Omental fat pad (tissue), 4 donors: ENCODE results near the gene ISCA2. TPM values are rescaled to one million over a fixed set of nuclear protein-coding genes. Genes with fewer than 3 reads are reported as not detected.
"Not testable (repeated sequence)": the region's sequence is repeated elsewhere in the genome, so short reads cannot be mapped to it uniquely, and the experiment has no call there.

ENCODE experiments used
- ATAC-seq: fragments of 150-250 bp; one replicate; pipeline ENCODE4 v1.9.1; 2016; ENCODE audit warnings: mild to moderate bottlenecking, moderate library complexity; ENCODE audit not compliant: low FRiP score
- DNase-seq: peaks from one replicate; pipeline ENCODE4 v3.0.0-alpha.2; 2019; ENCODE audit warnings: low spot score
- total RNA-seq, 4 donors: library from RNA; depleted of rRNA; stranded (reverse); fragments of >200 nt; gene quantifications; one replicate each; pipeline ENCODE4 v1.1.0, GENCODE V29; 2016
- TF ChIP-seq, protein P1 (sequence below), 3 donors: fragments of 450-650 bp; IDR thresholded peaks; one replicate each; pipeline ENCODE4 v1.5.1; 2016 to 2017; ENCODE audit warnings: antibody characterized with exemption in 3 of 3, mild to moderate bottlenecking in 3 of 3, moderate library complexity in 2 of 3

Gene ISCA2, protein sequence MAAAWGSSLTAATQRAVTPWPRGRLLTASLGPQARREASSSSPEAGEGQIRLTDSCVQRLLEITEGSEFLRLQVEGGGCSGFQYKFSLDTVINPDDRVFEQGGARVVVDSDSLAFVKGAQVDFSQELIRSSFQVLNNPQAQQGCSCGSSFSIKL
- 10 to 100 TPM in 1 of 4 donors, 1 to 10 TPM in 3; 7.0 to 11.2 (median 9.2) TPM for total RNA-seq

DNA sequence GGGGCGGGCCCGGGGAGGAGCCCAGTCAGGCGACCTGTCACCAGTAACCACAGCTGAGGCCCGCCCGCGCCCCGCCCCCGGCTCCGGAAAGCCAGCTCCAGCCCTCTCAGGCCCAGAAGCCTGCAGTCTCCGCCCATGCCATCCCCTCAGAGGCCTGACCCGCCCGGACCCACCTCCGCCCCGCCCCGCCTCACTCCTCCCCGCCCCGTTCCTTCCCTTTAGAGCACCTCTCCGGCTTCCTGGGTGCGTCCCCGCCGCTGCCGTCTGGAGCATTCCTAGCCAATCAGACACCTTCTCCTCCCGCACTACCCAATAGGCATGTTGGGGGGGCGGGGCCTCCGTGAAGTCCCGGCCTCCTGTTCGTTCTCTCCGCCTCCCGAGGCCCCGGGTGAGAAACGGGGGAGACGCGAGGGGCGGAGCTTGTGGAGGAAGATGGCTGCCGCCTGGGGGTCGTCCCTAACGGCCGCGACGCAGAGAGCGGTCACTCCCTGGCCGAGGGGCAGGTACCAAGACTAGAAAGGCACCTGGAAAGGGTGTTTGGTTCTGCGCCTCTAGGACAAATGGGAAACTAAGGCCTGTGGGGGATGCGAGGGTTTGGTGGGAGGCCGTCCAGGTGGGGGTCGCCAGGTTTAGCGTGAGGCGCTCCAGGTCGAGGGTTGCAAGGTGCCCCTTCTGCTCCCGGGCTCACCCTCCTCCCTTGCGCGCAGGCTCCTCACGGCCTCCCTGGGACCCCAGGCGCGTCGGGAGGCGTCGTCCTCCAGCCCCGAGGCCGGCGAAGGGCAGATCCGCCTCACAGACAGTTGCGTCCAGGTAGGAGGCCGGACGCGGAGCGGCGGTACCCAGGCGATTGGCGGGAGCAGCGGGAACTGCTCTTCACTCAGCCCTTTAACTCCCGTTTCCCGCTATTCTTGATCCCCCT, at the start of gene ISCA2:
Gene ISCA2, plus strand, starts transcription at position 423 of the 919 bp plus-strand sequence. Its CDS starts 10 bp downstream, at position 433.
- DNase-seq (peak; percentile 96), ATAC-seq (peak; percentile 96)
- TF ChIP-seq, protein P1, sequence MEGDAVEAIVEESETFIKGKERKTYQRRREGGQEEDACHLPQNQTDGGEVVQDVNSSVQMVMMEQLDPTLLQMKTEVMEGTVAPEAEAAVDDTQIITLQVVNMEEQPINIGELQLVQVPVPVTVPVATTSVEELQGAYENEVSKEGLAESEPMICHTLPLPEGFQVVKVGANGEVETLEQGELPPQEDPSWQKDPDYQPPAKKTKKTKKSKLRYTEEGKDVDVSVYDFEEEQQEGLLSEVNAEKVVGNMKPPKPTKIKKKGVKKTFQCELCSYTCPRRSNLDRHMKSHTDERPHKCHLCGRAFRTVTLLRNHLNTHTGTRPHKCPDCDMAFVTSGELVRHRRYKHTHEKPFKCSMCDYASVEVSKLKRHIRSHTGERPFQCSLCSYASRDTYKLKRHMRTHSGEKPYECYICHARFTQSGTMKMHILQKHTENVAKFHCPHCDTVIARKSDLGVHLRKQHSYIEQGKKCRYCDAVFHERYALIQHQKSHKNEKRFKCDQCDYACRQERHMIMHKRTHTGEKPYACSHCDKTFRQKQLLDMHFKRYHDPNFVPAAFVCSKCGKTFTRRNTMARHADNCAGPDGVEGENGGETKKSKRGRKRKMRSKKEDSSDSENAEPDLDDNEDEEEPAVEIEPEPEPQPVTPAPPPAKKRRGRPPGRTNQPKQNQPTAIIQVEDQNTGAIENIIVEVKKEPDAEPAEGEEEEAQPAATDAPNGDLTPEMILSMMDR (IDR thresholded peaks at IDR 0.05) = no peak

DNA sequence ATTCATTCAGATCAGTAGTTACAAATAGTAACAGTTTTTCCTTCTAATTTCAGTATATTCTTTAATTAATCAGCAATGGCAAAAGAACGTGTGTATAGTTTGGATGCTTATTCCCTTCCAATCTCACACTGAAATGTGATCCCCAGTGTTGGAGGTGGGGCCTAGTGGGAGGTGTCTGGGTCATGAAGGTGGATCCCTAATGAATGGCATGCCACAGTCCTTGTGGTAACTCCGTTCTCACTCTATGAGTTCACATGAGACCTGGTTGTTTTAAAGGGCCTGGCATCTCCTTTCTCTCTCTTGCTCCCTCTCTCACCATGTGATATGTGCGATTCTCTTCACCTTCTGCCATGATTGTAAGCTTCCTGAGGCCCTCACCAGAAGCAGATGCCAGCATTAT, 48.7 kb upstream of the ISCA2 start:
- ATAC-seq = no peak
- no peak for DNase-seq
- TF ChIP-seq, protein P1 (IDR thresholded peaks at IDR 0.05) = no peak

DNA sequence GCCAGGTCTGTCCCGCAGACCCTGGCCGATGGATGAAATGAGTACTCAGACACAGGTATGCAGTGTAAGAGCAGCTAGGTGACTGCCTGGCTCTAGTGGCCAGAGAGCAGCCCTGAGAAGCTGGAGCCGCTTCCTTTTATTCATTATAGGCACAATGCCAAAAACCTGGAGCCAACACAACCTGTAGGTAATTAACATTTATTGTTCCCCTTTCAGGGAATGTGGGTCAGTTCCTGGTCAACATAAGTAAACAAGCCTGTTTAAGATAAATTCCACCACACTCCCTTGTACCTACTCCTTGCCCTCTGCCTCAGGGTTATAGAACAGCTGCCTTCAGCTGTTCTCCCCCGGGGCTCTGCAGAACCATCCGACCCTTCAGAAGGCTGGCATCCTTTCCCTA, 39.2 kb upstream of the ISCA2 start:
- not testable (repeated sequence) for DNase-seq, ATAC-seq

DNA sequence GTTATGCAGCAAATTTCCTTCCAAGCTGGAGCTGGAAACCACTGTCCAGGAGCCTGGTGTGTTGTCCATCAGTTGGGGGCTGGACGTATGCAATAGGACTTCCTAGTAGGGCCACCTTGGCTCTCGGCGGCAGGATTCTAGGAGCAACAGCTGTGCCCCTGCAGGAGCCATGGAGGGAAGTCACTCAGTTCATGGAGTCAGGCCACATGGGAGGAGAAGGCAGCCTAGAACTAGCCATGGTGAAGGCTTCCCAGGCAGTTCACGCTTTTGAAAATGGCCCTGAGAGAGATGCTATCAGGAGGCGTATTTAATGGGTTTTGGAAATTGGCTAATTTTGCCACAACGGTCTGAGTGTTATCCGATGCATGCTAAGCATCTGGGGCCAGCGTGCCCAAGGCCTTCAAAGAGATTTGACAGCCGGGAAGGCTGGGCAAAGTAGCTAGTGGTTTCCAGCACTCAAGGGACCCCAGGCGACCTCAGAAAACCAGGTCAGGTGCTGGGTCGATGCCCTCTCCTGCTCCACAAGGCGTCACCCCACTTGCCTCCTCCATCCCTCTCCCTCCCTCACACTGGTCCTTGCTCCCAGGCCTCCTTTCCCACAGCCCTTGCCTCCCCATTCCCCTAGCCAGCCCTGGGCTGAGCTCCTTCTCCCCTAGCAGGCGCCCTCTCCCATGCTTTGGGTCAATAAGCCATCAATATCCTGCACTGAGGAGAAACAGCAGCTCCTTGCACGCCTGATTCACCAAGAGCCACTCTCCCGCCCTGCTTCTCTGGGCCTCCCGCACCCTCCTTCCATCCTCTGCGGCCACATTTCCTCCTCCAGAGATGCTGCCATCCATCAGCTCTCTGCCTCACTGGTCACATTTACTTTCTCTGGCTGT, 36.6 kb upstream of the ISCA2 start:
- TF ChIP-seq, protein P1 (IDR thresholded peaks at IDR 0.05) = no peak
- DNase-seq (no peak), ATAC-seq (no peak)

DNA sequence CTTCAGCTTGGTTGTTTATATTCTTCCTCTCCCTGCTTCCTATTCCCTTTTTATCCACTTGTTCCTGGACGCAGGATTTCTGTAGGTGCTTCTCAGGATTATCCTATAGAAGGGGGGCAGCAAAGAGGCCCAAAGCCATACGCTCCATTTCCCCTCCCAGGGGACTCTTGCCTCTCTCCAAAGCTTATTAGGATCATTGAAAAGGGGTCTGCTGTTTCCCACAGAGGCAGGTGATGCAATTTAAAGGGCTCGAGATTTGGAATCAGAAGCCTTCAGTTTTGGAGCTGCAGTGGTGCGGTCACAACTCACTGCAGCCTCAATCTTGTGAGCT, 36.0 kb upstream of the ISCA2 start:
- ATAC-seq = no peak
- DNase-seq = no peak
- TF ChIP-seq, protein P1 (IDR thresholded peaks at IDR 0.05) = no peak

DNA sequence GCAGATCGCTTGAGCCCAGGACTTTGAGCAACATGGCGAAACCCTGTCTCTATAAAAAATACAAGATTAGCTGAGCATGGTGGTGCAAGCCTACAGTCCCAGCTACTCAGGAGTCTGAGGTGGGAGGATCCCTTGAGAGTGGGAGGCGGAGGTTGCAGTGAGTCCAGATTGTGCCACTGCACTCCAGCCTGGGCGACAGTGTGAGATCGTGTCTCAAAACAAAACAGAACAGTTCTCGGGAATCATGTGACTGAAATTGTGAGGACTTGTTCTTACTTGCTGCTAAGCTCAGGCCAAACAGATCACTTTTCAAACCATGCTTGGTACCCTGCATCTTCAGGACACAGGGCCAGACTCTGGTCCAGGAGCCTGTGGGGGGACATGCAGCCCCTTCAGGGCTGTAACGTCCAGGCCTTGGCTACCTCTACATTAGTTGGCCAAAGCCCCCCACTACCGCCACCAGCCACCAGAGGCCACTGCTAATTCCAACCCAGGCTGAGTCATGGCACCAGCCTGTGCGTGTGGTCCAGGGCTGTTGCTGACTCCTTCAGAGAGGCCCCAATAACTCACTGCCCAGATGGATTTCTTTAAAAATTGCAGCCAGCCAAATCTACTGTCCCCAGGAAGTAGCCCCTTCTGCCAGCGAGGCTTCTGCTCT, 34.1 kb upstream of the ISCA2 start:
- DNase-seq (no peak), ATAC-seq (peak; percentile 10)
- TF ChIP-seq, protein P1 (IDR thresholded peaks at IDR 0.05) = no peak

DNA sequence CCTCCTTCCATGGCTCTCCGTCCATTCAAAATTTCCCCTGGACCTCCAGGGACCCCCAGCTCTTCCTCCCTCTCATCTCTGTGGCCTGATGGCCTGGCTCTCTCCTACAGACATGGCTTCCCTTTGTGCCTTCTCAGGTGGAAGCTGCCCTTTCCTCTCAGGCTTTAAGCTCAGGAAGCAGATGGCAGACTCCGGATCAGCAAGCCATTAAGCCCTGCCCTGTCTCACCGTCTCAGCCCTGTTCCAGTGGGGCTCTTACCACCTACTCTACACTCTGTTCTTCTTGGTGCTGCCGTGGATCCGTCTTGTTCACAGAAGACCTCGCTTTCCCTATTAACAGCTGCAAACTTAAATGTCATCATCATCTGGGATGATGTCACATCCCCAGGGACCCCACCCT, 33.6 kb upstream of the ISCA2 start:
- ATAC-seq (no peak), DNase-seq (no peak)
- TF ChIP-seq, protein P1 (IDR thresholded peaks at IDR 0.05) = no peak
